GM21360 (cell line): ENCODE measurements around the gene ANXA10.
A peak's percentile ranks its signal among the peaks of the same experiment; 100 is the strongest.
"Not testable (repeated sequence)": the region's sequence is repeated elsewhere in the genome, so short reads cannot be mapped to it uniquely, and the experiment has no call there.

Source experiments
- ATAC-seq: cut with Tn5 transposase; IDR thresholded peaks from one replicate; pipeline ENCODE4 v1.9.1; 2021; ENCODE audit warnings: mild to moderate bottlenecking, moderate library complexity; ENCODE audit not compliant: unreplicated experiment

The ANXA10 gene

DNA sequence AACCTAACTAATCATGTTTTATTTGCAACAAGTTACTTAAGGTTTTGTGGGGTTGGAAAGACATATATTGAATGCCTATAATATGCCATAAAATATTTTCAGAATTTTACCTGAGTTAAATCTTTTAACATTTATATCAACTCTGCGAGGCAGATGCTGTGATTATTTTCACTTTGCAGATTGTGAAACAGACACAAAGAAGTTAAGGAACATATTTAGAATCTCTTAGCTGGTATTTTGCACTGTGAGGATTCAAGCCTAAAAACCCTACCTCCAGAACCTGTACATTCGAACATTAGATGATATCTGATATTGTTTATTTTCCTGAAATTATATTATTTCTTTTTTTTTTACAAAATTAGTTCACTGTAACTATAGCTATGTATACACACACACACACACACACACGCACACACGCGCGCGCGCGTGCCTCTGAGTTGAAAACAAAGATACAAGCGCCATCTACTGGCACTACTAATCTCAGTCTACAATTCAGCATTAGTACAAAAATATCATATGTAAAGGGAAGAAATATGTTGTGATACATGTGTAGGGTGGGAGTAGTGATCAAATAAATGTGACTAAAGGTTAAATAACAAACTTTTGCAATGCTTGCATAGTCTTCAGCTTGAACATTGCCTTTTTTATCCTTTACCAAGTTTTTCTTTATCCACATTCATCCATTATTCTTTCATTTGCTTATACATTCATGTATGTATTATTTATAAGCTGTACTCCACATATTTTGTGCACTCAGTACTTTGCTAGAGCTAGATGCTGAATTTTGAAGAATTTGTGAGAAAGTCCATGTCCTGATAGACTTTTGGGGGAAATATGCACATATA, 61.5 kb downstream of the ANXA10 start:
- ATAC-seq = peak; percentile 96

DNA sequence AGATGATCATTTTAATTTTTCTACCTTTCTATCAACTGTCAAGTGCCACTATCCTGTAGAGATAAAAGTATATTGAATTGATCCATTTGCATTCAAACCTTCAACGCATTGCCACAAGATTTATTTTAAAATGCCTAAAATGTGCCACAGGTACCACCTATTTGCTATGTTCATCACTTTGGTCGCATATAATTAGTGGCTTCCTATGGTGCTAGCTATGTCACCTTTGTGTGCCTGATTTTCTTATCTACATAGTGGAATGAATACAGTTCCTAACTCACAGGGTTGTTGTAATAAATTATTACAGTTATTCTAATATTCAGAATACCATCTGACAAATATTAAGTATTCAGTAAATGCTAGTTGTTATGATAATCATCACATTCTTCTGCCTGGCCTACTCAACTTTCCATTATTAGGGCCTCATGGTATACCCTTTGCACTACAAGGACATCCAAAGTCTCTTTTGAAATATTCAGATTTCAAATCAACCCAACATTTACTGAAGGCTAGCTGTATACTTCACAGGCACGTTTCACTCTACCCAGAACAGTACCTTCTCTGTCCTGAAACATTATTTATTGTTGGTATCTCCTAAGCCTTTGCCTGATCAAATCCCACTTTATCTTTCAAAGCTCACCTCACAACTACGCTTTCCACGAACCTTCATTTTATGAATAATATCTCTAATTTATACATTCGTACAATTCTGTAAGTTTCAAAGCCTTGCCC, 62.4 kb downstream of the ANXA10 start:
- ATAC-seq = no peak

DNA sequence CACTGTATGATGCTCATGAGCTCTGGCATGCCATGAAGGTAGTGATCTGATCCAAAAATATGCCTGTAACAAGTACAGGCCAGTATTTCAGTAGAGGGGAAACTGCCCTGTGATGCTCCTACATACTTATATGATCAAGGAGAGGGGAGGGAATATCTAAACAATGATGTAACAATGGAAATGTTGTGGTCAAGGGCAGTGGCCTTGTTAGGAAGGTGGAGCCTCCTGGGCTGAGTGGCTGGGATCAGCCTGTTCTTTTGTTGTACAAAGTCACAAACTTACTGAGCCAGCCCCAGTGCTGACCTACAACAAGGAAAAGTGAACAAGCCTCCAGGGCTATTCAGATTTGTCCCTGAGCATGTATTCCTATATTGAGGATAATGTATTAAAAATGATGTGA, 70.3 kb downstream of the ANXA10 start:
- no peak for ATAC-seq

DNA sequence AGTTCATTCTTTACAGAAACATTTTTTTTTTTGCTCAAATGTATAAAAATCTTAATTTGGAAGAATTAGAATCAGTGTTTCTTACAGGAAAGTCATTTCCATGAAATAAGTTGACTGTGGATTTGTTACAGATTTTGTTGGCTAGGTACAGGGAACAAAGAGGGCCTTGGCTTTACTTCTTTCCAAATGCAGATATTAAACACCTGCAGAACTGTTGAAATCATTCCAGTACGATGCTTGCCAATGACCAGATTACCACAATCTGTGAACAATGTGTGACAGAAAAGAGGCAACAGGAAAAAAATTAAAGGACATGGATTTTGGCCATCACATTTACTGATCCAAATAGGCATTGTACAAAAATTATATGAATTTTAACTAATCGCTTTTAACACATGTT, 70.8 kb downstream of the ANXA10 start:
- no peak for ATAC-seq

DNA sequence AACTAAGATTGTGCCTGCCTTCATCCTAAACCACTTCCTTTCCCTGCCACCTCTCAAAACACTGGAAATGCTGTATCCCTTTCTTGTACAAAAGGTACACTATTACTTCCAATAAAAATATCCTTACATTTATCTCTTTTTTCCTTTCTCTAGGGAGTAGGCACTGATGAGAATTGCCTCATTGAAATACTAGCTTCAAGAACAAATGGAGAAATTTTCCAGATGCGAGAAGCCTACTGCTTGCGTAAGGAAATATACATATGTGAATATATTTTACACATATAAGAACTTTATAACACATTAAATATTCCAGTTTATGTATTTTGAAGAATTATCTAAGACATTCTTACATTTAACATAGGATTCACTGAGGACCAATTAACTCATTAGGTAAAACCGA, 71.7 kb downstream of the ANXA10 start:
- no peak for ATAC-seq

DNA sequence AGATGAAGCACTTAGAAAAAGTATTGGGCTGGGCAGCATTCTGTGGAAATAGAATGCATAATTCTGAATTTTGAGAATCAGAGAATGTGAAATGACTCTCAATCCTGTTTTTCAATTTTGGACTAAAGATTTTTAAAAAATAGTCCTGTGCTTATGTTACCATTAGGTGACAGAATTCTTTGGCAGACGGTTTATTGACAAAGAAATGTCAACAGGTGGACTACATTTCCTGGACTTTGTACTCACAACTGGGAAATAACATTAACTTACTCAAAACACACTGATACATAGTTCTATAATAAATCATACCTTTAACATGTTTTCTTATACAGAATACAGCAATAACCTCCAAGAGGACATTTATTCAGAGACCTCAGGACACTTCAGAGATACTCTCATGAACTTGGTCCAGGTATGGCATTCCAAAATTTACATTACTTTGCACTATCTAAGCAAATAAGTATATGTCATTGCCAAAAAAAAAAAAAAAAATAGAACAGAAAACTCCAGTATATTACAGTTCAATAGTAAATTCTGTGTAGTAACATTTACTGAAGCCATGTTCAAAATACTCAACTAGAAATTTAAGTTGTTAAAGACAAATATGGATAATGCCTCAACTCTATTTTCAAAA, 72.7 kb downstream of the ANXA10 start:
- no peak for ATAC-seq

GRCh38 chr4:168167714-168168284, 75.5 kb downstream of the ANXA10 start:
- ATAC-seq = no peak

DNA sequence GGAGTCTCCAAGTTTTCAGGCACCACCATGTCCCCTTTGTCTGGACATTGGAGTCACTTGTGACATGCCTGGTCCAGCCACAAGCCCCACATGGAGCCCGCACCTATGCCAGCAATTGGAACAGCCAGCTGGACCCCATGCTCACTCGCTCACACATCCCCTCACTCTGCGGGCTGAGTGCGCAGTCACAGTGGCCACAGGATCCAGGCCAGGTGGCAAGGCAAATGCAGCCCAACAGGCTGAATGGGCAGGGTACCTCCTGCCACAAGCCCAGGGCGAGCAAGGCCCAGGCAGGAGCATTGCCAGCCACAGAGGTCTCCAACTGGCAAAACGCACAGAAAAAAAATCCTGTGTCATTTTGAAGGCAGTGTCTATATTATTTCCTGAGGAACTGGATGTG, 82.0 kb downstream of the ANXA10 start:
- ATAC-seq = no peak

DNA sequence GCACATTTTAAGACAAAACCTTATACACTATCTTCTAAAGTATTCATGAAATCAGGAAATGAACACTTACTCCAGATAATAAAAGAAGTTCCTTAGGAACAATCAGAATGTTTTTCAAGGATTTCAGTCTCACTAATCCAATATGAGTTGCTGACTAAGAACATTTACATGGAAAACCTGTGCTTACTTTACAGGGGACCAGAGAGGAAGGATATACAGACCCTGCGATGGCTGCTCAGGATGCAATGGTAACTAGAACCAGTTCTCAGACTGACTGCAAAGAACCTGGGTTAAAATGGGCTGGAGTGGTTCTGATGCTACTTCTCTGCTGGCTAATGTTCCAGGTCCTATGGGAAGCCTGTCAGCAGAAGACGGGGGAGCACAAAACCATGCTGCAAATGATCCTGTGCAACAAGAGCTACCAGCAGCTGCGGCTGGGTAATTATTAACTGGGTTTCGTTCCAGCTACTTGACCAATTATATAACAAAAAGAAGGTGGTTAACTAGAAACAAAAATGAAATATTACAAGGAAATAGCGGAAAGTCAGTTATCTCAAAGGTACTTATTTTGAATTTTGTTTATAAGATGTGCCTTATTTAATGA, 85.3 kb downstream of the ANXA10 start:
- ATAC-seq = no peak

DNA sequence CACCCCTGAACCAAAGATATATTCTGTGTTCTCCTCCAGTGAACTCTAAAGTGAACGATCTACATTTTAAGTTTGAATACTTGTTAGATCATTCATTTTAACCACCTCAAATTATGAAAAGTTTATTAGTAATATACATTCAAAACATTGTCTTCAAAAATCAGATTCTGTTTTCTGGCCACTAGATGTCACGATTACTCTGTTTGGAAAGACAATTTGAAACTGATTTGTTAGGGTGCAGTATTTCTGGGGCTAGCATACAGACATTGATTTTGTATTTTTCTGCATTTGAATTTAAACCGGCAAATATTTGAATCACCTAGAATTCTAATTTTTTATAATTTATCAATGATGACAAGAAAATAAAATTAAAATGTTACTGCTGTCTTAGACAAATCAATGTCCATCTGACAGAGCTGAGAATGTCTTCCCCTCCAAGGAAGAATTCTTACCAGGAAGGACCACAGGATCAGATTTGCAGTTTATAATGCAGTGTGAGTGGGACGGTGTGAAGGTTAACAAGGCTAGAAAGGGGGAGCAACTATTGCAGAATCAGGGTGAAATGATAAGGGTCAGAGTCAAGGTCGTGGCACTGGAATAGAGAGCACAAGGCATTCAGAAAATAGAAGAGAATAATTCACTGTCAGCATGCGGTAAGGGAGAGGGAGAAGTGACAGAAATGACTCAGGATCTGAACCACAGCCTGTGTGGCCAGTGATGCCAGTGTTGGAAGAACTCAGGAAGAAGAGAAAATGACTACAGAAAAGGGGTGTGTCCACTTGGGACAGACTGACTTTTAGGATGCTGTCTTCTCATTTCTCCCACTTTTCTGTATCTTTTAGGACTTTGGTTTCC, 91.6 kb downstream of the ANXA10 start:
- ATAC-seq = no peak

DNA sequence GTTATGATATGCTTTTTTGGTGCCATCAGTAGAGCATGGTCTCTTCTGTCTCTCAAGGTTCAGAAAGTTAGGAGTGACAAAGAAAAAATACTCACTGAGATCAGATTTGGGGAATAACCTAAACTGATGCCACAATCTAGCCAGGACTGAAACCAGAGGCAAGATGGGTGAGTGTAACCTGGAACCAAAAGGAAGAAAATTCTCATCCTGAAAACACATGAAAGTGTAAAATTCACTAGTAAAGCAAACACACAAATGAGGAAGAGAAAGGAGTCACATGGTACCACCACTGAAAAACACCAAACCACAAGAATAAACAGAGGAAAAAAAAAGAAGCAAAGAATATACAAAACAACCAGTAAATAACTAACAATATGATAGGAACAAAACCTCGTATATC, 96.4 kb downstream of the ANXA10 start:
- peak; percentile 68 for ATAC-seq

DNA sequence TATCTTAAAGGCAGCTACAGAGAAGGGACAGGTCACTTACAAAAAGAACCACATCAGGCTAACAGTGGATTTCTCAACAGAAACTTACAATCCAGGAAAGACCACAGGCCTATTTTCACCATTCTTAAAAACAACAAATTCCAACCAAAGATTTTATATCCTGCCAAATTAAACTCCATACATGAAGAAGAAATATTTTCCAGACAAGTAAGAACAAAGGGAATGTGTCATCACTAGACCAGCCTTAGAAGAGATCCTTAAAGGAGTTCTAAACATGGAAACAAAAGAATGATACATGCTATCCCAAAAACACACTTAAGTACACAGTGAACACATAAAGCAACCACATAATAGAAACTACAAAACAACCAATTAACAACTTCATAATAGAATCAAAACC, 105.6 kb downstream of the ANXA10 start:
- ATAC-seq = no peak

DNA sequence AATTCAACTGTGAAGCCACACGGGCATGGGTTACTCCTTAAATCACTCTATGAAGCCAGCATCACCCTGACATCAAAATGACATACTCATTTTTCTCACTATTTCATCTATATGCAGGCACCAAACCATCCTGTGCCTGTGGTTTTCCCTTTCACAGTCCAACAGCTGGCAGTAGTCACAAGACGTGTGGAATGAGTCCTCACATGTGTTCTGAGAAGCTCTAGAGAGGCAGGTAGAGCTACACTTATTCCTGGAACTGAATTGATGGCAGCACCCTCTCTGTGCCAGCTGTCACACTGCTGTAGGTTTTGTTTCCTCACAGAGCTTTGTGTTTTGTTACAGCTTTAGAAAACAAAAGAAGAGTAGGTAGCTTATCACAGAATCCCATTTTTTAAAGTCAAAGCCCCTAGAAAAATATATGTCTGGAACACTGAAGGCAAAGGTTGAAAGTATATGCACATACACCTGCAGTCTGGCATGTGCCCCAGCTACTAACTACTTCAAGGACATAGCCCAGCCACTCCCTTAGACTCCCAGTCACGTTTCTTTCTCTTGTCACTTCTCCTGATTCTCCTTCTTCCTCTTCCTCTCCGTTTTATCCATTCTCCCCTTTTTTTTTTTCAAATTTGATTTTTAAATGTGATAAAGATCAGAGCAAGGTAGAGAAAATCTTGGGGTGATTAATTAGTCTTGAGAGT, 107.1 kb downstream of the ANXA10 start:
- peak; percentile 64 for ATAC-seq

DNA sequence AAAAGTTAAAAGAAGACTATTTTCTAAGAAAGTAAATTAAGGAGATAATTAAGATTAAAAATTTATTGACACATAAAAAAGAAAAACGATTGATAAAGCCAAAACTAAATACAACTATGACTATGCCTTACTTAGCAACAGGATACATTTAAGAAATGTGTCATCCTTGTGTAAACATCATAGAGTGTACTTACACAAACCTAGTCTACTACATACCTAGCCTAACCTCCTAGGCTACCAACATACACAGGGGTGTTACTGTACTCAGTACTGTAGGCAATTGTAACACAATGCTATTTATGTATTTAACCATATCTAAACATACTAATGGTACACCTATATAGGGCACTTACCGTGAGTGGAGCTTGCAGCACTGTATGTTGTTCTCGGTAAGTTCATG, 108.3 kb downstream of the ANXA10 start:
- no peak for ATAC-seq

DNA sequence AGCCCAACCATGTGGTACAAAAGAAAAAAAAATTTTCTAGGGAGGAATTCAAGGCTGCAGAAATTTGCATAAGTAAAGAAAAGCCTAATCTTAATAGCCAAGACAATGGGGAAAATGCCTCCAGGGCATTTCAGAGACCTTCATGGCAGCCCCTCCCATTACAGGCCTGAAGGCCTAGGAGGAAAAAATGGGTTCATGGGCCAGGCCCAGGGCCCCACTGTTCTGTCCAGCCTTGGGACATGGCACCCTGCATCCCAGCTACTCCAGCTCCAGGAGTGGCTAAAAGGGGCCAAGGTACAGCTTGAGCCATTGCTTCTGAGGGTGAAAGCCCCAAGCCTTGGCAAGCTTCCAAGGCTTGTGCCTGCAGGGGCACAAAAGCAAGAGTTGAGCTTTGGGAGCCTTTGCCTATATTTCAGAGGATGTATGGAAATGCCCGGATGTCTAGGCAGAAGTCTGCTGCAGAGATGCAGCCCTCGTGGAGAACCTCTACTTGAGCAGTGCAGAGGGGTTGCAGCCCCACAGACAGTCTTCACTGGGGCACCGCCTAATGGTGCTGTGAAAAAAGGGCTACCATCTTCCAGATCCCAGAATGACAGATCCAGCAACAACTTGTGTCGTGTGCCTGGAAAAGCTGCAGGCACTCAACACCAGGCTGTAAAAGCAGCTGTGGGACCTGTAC, 111.0 kb downstream of the ANXA10 start:
- ATAC-seq = no peak

DNA sequence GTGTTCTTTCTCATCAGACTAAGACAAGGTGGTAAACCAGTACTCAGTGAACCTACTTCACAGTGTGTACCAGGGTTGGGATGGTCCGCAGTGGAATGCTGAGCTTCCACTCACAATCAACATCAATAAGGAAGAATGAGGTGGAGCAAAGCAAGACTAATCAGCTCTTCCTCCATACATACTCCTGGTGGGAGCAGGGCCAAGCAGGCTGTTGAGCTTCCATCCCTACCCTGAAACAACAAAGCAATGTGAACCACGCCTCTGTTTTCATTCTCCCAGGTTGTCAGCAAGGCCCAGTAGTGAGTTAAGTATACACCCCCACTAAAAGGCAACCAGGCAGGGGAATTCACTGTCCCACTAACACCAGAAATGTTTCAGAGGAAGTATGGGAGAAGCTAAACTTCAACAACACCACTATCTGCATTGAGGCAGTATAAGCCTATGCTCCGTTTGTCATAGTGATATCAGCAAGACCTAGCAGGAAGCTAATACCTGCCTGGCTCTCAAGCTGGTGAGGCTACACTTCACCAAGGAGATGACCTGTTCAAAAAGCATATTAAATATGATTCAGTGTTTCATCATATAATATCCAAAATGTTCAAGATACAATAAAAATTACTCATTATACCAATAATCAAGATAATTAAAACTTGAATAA, 116.7 kb downstream of the ANXA10 start:
- ATAC-seq = no peak

DNA sequence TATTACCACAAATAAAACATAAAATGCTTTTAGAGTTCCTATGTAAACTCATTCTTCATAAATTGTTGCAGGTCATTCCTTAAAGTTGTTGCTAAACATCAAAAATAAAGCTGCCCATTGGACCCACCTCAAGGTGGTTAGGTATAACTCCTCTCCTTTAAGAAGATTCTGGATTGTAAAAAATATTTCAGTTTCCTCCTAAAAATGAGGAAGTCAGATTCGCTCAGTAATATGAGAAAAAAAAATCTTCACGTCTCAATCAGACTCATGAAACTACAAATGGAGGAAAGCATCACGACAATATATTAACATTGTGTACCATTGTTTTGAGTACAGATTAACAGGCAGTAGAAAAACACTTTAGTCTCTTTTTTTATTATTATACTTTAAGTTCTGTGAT, 120.3 kb downstream of the ANXA10 start:
- no peak for ATAC-seq

DNA sequence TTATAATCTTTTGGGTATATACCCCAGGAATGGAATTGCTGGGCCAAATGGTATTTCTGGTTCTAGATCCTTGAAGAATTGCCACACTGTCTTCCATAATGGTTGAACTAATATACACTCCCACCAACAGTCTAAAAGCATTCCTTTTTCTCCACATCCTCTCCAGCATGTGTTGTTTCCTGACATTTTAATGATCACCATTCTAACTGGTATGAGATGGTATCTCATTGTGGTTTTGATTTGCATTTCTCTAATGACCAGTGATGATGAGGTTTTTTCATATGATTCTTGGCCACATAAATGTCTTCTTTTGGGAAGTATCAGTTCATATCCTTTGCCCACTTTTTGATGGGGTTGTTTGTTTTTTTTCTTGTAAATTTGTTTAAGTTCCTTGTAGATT, 121.2 kb downstream of the ANXA10 start:
- not testable (repeated sequence) for ATAC-seq

- no peak for ATAC-seq
Measured at GRCh38 chr4:168218645-168219044, 126.3 kb downstream of the ANXA10 start.
